ENCODE data around the gene TTC19. TPM values are rescaled to one million over a fixed set of nuclear protein-coding genes. Genes with fewer than 3 reads are reported as not detected.

Gene TTC19
- total and polyA plus RNA-seq, 8 donors, result 31.6 to 70.5 (median 59.9) TPM

GRCh38 chr17:15952916-15953790, 46.5 kb upstream of the TTC19 start:
- no peak for TF ChIP-seq CTCF (IDR thresholded peaks at IDR 0.05)
- Histone ChIP-seq H3K36me3 (peaks cover 0 to 6% of the 10 kb centered on the region in 2 donors), H3K27me3 (no peaks in the 10 kb centered on the region), H3K27ac (no peak overlapping the region), H3K4me3 (no peak overlapping the region), H3K9me3 (no peaks in the 10 kb centered on the region), H3K4me1 (peaks cover 3 to 12% of the 10 kb centered on the region in 2 donors)
- intact Hi-C loops (cut with DNase I), result no loop called here
- ATAC-seq (peak; percentile 50), DNase-seq (no peak)

- no peak overlapping the region for H3K4me3 ChIP-seq
- peak; percentile 37 for ATAC-seq
- no peaks in the 10 kb centered on the region for H3K27me3 ChIP-seq
- peaks cover 9 to 23% of the 10 kb centered on the region in 2 donors for H3K4me1 ChIP-seq
- intact Hi-C loops (cut with DNase I), result no loop called here
- H3K36me3 ChIP-seq, result peaks cover 0 to 6% of the 10 kb centered on the region in 2 donors
- H3K9me3 ChIP-seq, result no peaks in the 10 kb centered on the region
- DNase-seq, result no peak
- no peak overlapping the region for H3K27ac ChIP-seq
- no peak for TF ChIP-seq CTCF (IDR thresholded peaks at IDR 0.05)
Measured at GRCh38 chr17:15954222-15954621, 45.4 kb upstream of the TTC19 start.

GRCh38 chr17:15955793-15956541, 43.7 kb upstream of the TTC19 start:
- Histone ChIP-seq H3K27me3 (no peaks in the 10 kb centered on the region), H3K4me3 (no peak overlapping the region), H3K36me3 (peaks cover 0 to 3% of the 10 kb centered on the region in 2 donors), H3K27ac (no peak overlapping the region), H3K4me1 (peaks cover 14 to 32% of the 10 kb centered on the region in 2 donors), H3K9me3 (no peaks in the 10 kb centered on the region)
- TF ChIP-seq CTCF (IDR thresholded peaks at IDR 0.05), result no peak
- intact Hi-C loops (cut with DNase I), result no loop called here
- ATAC-seq (no peak), DNase-seq (no peak)

GRCh38 chr17:15957206-15957605, 42.4 kb upstream of the TTC19 start:
- ATAC-seq (no peak), DNase-seq (no peak)
- TF ChIP-seq CTCF (IDR thresholded peaks at IDR 0.05), result no peak
- Histone ChIP-seq H3K4me3 (no peak overlapping the region), H3K4me1 (peaks cover 14 to 32% of the 10 kb centered on the region in 2 donors), H3K9me3 (no peaks in the 10 kb centered on the region), H3K36me3 (no peaks in the 10 kb centered on the region), H3K27ac (no peak overlapping the region), H3K27me3 (no peaks in the 10 kb centered on the region)
- intact Hi-C loops (cut with DNase I), result no loop called here

Measured in left lung (tissue), 10 donors.